ENCODE measurements around the gene IL17RD. TPM values are rescaled to one million over a fixed set of nuclear protein-coding genes. Genes with fewer than 3 reads are reported as not detected.

The IL17RD gene
- total RNA-seq, 1 donor from 2014 or later: 47.4 TPM

DNA sequence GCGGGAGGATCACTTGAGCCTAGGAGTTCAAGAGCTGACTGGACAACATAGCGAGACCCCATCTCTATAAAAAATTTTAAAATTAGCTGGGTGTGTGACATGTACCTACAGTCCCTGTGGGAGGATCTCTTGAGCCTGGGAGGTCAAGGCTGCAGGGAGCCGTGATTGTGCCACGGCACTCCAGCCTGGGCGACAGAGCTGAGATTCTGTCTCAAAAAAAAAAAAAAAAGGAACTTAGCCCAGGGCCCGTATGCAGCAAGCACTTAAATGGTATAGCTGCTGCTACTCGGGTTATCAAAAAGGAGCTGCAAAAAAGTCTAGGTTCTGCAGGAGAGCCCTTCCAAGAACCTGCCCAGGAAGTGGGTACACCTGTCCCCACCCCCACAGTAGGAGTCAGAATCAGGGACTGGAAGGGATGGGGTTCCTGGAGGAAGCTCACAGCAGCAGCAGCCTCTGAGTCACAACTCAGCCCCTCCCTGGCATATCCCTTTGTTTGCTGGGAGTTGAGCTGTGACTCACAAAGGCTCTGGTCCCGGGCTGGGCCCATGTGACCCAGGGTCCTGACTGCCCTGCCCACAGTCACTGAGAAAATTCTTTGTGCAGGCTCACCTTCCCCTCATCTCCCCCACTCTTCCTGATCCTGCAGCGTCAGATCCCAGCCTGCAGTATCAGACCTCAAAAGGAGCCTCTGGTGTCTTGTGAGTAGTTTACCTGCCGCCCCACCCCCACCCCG, 104.9 kb downstream of the IL17RD start, which contains the start of gene SPATA12:
SPATA12 (plus strand) TSS at position 576 of the 733 bp plus-strand sequence. CDS start 13,031 bp downstream, outside the sequence.
- H3K27me3 Mint-ChIP-seq: no peaks in the 10 kb centered on the region
- H3K4me3 Mint-ChIP-seq: no peak within 1 kb of the TSS
- H3K36me3 Mint-ChIP-seq: no peaks in the 10 kb centered on the region
- no peak for DNase-seq (ENCODE audit: extremely low spot score, unreplicated experiment)
- H3K27ac Mint-ChIP-seq: peak within 1 kb of the TSS; percentile 82
- H3K9me3 Mint-ChIP-seq: no peaks in the 10 kb centered on the region
- H3K4me1 Mint-ChIP-seq (ENCODE audit: unreplicated experiment): peaks cover 28% of the 10 kb centered on the region
- TF ChIP-seq, protein P1, sequence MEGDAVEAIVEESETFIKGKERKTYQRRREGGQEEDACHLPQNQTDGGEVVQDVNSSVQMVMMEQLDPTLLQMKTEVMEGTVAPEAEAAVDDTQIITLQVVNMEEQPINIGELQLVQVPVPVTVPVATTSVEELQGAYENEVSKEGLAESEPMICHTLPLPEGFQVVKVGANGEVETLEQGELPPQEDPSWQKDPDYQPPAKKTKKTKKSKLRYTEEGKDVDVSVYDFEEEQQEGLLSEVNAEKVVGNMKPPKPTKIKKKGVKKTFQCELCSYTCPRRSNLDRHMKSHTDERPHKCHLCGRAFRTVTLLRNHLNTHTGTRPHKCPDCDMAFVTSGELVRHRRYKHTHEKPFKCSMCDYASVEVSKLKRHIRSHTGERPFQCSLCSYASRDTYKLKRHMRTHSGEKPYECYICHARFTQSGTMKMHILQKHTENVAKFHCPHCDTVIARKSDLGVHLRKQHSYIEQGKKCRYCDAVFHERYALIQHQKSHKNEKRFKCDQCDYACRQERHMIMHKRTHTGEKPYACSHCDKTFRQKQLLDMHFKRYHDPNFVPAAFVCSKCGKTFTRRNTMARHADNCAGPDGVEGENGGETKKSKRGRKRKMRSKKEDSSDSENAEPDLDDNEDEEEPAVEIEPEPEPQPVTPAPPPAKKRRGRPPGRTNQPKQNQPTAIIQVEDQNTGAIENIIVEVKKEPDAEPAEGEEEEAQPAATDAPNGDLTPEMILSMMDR (conservative IDR thresholded peaks at IDR 0.05): no peak

DNA sequence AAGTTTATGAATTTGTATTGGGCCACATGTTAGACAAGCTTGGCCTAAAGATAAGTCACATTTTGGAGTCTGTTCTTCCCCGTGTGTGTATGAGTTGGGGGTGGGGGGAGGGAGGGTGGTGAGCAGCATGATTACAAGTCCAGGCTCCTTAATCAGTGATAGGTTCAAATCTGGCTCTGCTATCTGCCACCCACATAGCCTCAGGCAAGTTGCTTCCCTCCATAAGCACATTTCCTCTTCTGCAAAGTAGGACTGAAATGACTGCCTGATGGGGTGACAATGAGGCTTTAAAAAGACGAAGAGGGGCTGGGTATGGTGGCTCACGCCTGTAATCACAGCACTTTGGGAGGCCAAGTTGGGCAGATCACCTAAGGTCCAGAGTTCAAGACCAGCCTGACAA, 105.7 kb downstream of the IL17RD start:
- DNase-seq (ENCODE audit: extremely low spot score, unreplicated experiment): no peak
- TF ChIP-seq, protein P1 (conservative IDR thresholded peaks at IDR 0.05): no peak
- Mint-ChIP-seq H3K27me3 (no peaks in the 10 kb centered on the region), H3K27ac (no peak overlapping the region), H3K9me3 (no peaks in the 10 kb centered on the region), H3K36me3 (no peaks in the 10 kb centered on the region), H3K4me1 (ENCODE audit: unreplicated experiment) (peaks cover 22% of the 10 kb centered on the region), H3K4me3 (no peak overlapping the region)

DNA sequence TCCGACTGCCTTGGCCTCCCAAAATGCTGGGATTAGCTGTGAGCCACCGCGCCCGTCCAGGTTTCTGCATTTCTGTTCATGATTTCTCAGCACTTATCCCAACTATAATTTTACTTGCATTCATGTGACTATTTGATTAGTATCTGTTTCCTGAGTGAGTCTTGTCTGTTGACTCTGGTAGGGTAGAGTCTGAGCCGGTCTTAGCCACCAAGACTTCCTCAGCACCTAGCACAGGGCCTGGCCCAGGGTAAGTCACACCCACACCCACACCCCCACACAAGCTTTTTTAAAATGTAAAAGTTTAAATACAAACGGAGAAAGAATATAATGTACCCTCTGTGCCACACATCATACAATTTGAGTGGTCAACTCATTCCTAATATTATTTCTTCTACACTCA, 107.8 kb downstream of the IL17RD start:
- no peaks in the 10 kb centered on the region for H3K27me3 Mint-ChIP-seq
- no peaks in the 10 kb centered on the region for H3K9me3 Mint-ChIP-seq
- TF ChIP-seq, protein P1 (conservative IDR thresholded peaks at IDR 0.05): no peak
- no peaks in the 10 kb centered on the region for H3K36me3 Mint-ChIP-seq
- no peak overlapping the region for H3K27ac Mint-ChIP-seq
- peaks cover 6% of the 10 kb centered on the region for H3K4me1 Mint-ChIP-seq (ENCODE audit: unreplicated experiment)
- H3K4me3 Mint-ChIP-seq: no peak overlapping the region
- DNase-seq (ENCODE audit: extremely low spot score, unreplicated experiment): no peak

DNA sequence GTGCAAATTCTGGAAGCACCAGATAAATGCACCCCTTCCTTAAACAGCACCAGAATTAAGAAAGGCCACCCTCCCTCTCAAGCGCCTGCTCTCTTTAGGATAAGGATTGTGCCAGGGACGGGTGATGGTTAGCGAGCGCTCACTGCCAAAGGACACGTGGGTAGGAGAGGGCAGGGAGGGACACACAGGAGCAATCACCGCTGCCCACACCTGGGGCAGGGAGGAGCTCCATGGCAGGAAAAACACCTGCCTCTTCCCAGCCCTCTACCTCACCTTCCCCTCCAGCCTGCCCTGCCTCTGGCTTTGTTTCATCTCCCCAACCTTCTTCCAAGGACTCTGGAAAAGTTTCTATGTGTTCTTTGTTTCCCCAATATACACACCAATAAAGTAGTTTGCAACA, 112.0 kb downstream of the IL17RD start:
- no peaks in the 10 kb centered on the region for H3K36me3 Mint-ChIP-seq
- DNase-seq (ENCODE audit: extremely low spot score, unreplicated experiment): no peak
- H3K4me3 Mint-ChIP-seq: no peak overlapping the region
- H3K27me3 Mint-ChIP-seq: no peaks in the 10 kb centered on the region
- H3K9me3 Mint-ChIP-seq: peaks cover 2% of the 10 kb centered on the region
- peaks cover 5% of the 10 kb centered on the region for H3K4me1 Mint-ChIP-seq (ENCODE audit: unreplicated experiment)
- no peak overlapping the region for H3K27ac Mint-ChIP-seq
- TF ChIP-seq, protein P1 (conservative IDR thresholded peaks at IDR 0.05): no peak

DNA sequence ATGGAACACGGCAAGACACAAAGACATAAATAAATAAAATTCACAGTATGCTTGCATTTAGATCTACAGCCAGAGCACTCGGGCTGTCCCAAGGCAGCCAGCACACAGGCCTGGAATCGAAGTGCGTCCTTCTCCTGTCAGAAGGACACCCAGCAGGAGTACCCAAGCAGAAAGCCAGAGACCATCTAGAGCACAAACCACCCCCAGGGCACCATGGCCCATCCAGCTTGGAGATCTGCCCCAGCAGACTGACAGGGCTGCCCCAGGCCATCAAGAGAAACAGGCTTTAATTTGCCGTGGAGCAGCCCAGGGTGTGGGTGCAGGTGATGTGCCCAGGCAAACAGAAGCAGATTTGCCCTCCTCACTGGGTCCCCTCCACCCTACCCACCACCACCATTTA, 112.5 kb downstream of the IL17RD start:
- Mint-ChIP-seq H3K27me3 (no peaks in the 10 kb centered on the region), H3K4me3 (no peak overlapping the region), H3K9me3 (peaks cover 4% of the 10 kb centered on the region), H3K36me3 (no peaks in the 10 kb centered on the region), H3K4me1 (ENCODE audit: unreplicated experiment) (peaks cover 10% of the 10 kb centered on the region), H3K27ac (no peak overlapping the region)
- no peak for DNase-seq (ENCODE audit: extremely low spot score, unreplicated experiment)
- TF ChIP-seq, protein P1 (conservative IDR thresholded peaks at IDR 0.05): no peak

All from type B pancreatic cell (in vitro differentiated cells).